NCI-H128 (cell line): Measurements from ENCODE around the gene PGS1.
A peak's percentile ranks its signal among the peaks of the same experiment; 100 is the strongest.

Experiments
- DNase-seq: peaks from one replicate; lab custom pipeline; 2025; ENCODE audit not compliant: unreplicated experiment; lab: John Stamatoyannopoulos, UW

The PGS1 gene

DNA sequence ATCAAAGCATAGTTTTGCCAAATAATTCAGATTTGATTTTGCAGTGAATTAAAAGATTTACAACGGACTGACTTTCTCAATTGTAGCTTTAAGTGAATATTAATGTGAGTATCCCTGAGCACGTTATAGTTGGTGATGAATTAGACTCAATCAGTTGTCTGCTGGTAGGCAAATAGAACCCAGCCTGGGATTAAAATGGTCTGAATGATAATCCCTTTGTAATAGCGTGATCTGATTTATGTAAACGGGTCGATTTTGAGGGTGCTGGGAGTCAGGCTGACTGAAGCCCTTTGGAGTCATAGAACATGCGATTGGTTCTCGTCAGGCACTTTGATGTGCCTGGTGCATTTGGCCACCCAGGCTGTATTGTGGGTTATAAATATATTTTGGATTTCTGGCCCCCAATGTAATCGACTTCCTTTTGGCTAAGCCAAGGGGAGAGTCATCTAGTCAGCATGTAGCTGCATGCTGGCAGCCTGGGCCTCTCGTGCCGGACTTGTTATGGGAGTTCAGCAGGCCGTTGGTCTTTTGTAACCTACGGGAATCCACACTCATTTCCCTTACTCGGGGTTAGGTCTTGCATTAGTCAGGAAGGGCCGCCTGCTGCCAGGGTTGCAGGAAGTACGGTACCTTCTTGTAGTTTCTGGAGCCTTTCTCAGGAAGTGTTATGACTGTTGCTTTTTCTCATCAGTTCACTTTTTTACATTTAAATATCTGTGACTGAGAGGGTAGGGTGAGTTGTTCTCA is 5.4 kb downstream of the PGS1 start:
- DNase-seq, result no peak

DNA sequence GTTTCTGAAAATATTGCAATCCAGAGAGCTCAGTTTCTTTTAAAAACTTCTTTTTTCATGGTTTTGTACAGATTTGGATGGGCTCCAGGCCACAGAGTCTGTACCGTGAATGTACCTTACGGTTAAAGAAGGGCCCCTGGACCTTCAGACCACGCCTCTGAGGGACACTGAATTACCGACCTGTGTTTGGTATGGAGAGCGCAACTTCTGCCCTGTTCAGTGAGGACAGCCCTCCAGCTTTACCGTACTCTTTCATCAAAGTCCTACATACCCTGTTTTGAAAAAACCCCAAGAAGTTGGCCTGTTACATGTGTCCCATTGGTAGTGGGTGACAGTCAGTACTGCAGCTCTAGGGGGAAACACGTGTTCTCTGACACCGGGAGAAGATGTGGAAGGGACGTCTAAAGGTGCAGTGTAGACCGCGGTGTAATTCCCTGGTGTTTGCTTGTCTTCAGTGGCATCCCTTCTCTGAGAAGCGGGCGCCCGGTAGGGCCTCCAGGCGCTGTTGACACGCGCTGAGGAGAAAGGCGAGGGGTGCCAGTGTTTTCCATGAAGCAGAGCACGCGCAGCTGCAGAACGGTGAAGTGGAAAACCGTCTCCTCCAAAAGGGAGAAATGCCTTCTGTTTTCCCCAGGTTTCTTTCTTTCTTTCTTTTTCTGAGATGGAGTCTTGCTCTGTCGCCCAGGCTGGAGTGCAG is 6.2 kb downstream of the PGS1 start:
- DNase-seq, result no peak

DNA sequence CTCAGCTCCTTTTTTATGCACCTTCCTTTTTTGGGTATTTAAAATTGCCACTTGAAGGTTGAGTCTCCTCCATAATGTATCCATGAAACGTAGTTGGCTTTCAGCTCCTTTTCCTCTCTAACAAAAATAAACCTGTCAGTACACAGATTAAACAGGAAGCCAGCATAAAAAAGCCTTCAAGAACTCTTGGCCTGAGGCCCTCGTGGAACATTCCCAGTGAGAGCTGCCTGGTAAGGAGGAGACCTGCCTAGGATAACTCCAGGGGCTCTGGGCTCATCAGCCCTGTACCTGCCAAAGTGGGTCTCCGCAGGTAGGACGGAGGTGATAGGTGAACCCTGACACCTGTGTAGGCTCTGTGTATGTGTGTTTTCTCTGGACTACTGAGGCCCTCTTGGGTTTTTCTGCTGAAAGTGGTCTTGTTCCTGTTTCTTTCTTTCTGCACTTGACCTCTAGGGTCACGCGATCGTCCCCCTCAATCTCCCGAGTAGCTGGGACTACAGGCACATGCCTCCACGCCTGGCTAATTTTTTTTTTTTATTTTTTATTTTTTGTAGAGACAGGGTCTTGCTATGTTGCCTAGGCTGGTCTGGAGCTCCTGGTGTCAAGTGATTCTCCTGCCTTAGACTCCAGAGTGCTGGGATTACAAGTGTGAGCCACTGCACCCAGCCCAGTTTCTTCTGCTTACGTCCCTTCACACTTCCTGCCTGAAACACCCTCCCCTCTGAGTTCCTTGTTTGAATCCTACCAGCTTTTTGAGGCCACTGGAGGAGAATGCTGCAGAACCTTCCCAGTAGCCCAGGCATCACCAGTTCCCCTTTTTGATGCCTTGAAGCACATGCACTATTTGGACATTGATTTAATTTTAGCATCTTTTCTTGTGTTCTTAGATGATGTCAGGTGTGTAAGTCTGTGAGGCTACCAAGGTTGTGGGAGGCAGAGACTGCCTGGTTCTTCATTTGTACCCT is 9.8 kb downstream of the PGS1 start:
- DNase-seq, result no peak

DNA sequence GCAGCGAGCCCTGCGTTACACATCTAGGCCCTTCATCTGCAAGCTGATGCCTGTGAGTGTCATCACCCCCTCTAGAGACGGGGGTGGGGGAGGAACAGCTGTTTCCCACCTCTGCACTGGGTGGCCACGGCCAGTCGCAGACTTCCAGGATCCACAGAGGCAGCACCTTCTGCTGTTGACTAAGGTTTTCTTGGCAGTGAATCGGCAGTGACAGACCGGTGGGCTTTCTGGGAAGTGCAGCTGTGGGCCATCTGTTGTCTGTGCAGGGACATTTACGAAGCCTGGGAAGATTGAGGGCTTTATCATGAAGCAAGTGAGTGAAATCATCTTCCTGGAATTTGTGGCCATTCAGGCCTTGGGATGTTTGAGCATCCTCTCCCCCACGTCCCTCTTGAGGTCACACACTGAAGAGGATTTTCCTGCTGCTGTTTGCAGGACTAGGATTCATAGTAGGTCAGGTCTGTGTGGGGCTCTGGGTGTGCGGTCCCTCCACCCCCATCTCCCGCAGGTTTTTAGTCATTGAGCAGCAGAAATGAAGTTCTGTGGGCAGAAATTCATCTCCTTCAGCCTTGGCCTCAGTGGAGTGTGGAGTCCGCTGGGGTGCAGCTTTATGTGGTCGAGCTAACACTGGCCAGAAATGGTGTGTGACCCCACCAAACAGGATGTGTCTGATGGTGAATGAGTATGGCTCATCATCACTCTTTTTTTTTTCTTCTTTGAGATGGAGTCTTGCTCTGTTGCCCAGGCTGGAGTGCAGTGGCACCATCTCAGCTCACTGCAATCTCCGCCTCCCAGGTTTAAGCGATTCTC is 12.0 kb downstream of the PGS1 start:
- no peak for DNase-seq

DNA sequence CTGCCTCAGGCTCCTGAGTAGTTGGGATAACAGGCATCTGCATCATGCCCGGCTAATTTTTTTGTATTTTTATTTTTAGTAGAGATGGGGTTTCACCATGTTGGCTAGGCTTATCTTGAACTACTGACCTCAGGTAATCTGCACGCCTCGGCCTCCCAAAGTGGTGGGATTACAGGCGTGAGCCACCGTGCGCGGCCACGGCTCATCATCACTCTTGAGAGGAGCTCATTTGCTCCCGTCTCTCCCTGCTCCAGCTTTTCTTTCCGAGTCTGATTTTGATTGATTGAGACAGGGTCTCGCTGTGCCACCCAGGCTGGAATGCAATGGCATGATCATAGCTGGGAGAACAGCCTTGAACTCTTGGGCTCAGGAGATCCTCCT is 12.6 kb downstream of the PGS1 start:
- DNase-seq, result no peak

DNA sequence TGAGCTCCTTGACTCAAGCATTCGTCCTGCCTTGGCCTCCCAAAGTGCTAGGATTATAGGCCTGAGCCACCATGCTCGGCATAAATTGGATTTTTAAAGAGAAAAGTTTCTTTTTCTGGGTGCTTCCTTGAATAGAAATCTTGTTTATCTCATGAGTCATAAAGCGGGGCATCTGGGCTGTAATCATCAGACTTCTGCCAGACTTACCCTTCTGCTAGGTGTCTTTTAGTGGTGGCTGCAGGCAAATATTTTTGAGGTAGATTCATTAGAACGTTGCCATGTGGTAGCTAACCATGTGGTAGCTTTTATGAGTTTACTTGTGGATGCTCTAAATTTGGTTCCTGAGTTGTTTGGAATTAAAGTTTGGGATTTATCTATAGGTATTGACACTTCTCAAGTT is 13.4 kb downstream of the PGS1 start:
- no peak for DNase-seq

DNA sequence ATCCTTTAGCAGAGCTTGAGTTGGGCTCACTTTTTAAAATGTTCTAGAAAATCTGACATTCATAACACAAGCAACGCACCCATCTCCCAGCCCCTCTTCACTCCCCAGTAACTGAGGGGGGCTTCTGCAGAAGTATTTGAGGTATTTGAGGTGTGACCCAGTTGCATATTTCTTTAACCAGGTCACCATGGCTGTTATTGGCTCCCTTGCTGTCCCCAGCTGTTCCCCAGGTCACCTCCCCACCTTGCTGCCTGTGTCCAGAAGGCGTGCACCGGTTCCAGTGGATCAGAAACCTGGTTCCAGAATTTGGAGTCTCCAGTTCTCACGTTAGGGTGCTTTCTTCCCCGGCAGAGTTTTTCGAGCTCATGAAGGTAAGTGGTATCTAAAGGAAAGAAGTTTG is 13.8 kb downstream of the PGS1 start:
- no peak for DNase-seq

DNA sequence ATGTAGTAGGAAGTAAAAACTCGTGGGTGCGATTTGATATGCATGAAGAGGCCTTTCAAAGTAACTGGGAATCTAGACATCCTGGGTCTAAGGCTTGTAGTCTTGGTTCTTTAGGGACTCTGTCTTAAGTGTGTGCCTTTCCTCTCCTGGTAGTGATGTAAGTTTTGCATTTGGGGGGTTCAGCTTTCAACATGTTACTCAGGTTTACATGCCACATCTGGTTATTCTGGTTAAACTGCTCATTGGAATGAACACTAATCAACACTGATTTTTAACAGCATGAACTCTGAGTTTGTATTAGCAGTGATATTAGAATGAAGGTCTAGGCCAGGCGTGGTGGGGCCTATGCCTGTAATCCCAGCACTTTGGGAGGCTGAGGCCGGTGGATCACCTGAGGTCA is 15.1 kb downstream of the PGS1 start:
- no peak for DNase-seq

DNA sequence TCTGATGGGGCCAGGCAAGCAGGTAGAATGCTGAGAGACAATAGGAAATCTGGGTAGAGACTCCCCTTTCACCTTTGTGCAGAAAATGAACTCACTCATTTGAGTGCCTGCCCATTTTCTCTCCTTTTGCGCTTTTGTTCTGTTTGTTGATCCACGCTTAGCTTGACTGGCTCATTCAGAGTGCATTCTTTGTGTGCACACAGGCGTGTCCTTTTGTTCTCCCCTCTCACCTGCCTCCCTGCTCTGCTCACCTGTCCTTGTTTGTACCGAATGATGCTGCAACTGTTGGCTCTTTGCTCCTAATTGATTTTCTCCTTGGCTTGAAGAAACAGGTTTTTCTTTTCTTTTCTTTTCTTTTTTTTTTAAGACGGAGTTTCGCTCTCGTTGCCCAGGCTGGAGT is 15.8 kb downstream of the PGS1 start:
- DNase-seq, result peak; percentile 62

DNA sequence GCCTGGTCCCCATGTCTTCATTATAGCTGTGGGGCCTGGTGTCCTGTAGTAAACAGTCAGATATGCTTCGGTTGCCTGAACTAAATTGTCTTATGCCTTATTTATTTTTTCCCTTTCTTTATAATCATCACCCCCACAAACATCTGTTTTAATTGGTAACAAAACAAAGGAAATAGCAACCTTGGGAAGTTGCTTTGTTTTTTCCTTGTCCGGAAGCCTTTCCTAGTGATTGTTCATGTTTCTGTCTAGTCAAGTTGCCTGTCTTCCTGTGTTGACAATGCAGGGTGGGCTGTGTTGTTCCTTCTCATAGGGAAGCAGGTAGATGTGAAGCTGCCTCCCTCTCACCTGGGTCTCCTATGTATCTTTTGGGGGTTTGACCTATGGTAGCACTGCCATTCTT is 16.7 kb downstream of the PGS1 start:
- no peak for DNase-seq

DNA sequence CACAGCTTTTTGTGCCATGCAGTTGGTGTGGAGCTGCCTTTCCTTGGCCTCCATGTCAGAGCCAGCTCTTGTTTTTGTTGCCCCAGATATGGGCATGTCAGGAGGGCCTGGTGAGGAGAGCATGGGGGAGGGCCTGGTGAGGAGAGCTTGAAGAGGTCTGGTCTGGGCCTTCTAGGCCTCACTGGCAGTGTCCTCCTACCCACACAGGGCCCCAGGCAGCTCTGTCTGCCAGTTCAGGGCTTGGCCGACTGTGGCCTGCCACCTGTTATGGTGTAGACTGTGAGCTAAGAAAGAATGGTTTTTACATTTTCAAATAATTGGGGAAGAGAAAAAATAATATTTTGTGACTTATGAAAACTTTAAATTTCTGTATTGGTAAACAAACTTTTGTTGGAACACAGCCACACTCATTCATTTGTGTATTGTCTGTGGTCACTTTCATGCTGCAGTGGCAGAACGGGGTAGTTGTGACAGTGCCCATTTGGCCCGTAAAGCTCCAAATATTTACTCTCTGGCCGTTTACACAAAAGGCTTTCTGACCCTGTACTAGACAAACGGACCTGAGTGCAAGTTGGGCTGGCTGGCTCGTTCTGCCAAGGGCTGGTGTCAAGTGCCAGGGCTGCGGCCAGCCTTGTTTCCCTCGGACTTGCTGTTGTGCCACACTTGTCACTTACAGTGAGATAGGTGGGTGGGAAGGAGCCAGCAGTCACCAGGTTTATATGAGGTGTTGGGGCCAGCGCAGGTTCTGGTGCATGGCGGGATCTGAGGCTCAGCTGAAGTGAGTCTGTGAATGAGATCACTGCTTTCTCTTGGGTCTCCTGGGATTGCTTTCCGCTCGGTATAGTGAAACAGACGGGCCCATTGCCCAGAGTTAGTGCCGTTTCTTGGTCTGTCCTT is 18.2 kb downstream of the PGS1 start:
- DNase-seq, result no peak

DNA sequence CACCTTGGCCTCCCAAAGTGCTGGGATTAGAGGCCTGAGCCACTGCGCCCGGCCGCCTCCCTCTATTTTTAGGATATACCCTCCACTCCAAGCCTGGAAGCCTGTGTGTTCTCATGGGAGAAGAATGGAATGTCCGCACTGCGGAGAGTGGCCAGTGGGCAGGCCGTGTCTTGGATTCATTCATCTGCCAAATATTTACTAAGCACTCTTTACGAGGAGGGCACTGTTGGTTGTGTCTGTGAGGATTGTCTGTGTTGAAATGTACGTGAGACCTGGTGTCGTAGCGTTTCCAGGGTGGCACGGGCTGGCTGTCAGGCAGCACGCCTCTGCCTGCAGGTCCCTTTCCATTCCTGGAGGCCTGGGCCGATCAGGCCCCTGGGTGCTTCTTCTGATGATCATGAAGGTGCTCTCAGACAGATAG is 19.2 kb downstream of the PGS1 start:
- no peak for DNase-seq

DNA sequence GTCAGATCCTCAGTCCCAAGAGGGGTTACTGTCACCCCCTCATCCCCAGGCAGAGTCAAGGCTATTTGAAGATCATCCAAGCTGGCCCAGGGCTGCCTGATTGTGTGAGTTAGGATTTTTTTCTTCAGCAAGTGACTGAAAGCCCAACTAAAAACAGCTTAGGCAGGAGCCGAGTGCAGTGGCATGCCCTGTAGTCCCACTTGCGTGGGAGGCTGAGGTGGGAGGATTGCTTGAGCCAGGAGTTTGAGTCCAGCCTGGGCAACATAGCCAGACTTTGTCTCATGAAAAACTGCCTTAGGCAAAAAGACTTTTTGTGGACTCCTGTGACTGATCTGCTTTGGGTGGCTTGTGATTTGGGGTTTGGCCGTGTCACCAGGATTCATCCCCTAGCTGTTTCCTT is 19.9 kb downstream of the PGS1 start:
- no peak for DNase-seq

DNA sequence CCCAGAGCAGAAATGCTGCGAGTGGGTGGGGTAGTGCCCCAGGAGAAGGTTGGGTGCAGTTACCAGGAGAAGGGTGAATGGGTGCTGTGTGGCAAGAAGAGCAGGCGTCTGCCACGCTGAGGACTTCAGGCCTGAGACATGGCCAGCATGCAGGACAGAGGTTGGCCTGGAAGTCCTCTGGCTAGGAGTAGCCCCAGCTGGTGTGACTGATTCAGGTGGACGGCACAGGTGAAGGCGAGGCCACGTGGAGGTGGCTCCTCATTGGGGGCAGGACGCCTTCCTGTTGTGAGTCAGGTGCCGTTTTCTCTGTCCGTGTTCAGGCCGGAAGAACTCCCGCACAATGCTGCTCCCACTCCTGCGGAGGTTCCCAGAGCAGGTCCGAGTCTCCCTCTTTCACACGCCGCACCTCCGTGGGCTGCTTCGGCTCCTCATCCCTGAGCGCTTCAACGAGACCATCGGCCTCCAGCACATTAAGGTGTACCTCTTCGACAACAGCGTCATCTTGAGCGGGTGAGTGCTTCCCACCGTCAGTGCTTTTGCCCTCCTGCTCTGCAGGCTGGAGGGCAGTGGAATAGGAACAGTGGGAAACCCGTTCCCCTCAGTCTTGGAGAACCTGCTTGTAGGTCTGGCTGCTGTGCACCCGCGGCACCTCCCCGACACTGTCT is 20.7 kb downstream of the PGS1 start:
- DNase-seq, result no peak

DNA sequence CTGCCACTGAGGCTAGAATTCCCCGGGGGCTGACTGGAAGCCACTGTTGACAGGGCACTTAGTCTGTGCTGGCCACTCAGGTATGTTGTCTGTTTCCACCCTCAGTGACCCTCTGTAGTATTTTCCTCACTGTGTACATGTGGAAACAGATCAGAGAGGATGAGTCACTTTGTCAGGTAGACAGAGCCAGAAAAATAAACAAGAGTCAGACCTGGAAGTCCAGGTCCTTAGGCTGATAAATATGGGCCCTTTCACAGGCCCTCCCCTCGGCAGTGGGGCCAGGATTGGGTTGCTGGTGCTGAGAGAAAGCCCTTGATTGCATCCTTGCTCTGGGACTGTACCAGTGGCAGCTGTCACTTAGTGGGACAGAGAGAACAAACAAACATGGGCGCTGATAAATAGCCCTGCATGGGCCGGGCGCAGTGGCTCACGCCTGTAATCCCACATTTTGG is 21.3 kb downstream of the PGS1 start:
- no peak for DNase-seq

DNA sequence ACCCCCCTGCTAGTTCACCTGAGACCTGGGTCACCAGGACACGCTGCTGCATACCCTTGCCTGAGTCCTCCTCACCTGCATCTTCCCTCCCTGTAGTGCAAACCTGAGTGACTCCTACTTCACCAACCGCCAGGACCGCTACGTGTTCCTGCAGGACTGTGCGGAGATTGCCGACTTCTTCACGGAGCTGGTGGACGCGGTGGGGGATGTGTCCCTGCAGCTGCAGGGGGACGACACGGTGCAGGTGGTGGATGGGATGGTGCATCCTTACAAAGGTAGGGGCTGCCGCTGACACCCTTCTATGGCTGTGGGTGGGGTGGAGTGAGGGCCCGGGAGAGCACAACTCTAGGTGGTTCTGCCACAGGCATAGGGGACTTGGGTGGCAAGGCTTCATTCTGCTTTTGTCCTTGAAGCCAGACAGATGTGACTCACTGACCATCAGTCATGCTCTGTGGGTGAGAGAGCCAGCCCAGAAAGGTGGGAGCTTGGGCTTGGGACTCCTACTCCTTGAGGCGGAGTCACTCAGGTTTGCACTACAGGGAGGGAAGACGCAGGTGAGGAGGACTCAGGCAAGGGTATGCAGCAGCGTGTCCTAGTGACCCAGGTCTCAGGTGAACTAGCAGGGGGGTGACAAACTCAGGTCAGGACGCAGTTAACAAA is 22.3 kb downstream of the PGS1 start:
- no peak for DNase-seq

DNA sequence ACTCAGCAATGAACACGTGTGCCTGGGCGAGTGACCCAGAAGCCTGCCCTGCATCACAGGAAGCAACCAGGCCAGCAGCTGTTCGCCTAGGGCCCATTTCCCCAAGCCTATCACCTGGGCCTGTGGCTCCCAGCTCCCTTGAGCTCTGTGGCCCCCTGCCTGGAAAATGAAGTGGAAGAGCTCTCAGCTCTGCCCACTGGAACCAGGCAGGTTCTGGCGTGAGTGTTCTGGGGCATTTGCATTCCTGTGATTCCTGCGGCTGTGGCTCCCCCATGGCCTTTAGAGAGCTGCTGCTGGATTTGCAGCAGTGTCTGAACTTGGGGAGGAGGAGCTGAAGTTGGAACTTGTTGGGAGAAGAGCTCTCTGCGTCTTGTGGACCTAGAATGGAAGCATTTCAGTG is 22.8 kb downstream of the PGS1 start:
- no peak for DNase-seq

DNA sequence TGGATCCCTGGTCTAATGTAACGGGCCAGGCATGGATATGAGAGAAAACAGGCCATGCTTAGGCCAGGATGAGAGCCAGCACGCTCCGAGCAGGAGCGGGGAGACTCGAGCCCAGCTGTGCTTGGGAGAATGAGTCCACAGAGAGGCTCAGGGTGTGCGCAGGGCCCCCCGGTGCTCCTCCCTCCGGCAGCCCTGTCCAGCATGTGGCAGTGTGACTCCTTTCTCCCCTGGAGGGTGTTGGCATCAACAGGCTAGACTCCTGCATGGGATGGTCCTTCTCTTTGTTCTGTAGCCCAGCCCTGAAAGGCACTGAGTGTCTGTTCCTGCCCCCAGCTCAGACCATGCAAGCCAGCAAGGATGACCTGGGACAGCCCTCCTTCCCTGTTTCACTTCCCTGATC is 23.4 kb downstream of the PGS1 start:
- DNase-seq, result no peak

DNA sequence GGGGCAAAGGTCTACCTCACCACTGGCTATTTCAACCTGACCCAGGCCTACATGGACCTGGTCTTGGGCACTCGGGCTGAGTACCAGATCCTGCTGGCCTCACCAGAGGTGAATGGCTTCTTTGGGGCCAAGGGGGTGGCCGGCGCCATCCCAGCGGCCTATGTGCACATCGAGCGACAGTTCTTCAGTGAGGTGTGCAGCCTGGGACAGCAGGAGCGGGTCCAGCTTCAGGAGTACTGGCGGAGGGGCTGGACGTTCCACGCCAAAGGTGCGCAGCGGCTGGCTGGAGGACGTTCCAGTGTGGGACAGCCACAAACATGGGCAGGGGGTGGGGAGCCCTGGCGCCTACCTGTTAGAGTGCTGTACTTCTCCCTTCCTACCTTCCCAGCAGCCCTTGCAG is 25.4 kb downstream of the PGS1 start:
- no peak for DNase-seq
